ENCODE measurements around the gene MGST3. TPM values are rescaled to one million over a fixed set of nuclear protein-coding genes. Genes with fewer than 3 reads are reported as not detected.

Gene MGST3
- 207 to 214 TPM (median 208 TPM) in 5 replicates for total RNA-seq (2022; extraction: Qiagen RNA extraction)

GRCh38 chr1:165630629-165631341 lies at the start of gene MGST3:
Gene MGST3 (plus strand): TSS chr1:165631234. CDS start chr1:165649848, 18,614 bp downstream.

GRCh38 chr1:165697881-165698760 lies 67.1 kb downstream of the MGST3 start, which contains the start of gene ALDH9A1:
Gene ALDH9A1 (minus strand): TSS chr1:165698562. CDS start chr1:165698558, 4 bp downstream.

Other genes starting within 250 kb of the MGST3 start
- gene RXRG, start 186.1 kb upstream of the MGST3 start, total RNA-seq (2022; extraction: Qiagen RNA extraction), result 0.05 TPM in 1 of 5 replicates, not detected in the others
- gene LRRC52, start 87.2 kb upstream of the MGST3 start, total RNA-seq (2022; extraction: Qiagen RNA extraction), result not detected in 5 replicates
- gene ALDH9A1, start 67.3 kb downstream of the MGST3 start, total RNA-seq (2022; extraction: Qiagen RNA extraction), result 39.3 to 46.9 TPM (median 40.0 TPM) in 5 replicates
- gene TMCO1, start 137.6 kb downstream of the MGST3 start, total RNA-seq (2022; extraction: Qiagen RNA extraction), result 160 to 178 TPM (median 164 TPM) in 5 replicates
- 116 to 124 TPM (median 119 TPM) in 5 replicates for gene UCK2, start 196.4 kb downstream of the MGST3 start, total RNA-seq (2022; extraction: Qiagen RNA extraction)